HUES48 (cell line): ENCODE data around the gene NAA30.

Experiments used
- H3K27ac ChIP-seq: one replicate; pipeline ENCODE4 v1.7.0; 2013; ENCODE audit warnings: low read depth, low read length, inconsistent platforms
- H3K27me3 ChIP-seq: 2 replicates; pipeline ENCODE4 v1.6.1; 2013; ENCODE audit warnings: mild to moderate bottlenecking, low read length; ENCODE audit not compliant: control insufficient read depth, insufficient read depth
- H3K36me3 ChIP-seq: 2 replicates; pipeline ENCODE4 v1.6.1; 2013; ENCODE audit warnings: low read length; ENCODE audit not compliant: control insufficient read depth, insufficient read depth
- H3K4me1 ChIP-seq: 2 replicates; pipeline ENCODE4 v1.6.1; 2013; ENCODE audit warnings: mild to moderate bottlenecking, low read length; ENCODE audit not compliant: control insufficient read depth, insufficient read depth
- H3K4me3 ChIP-seq: 2 replicates; pipeline ENCODE4 v1.5.1; 2013; ENCODE audit warnings: mild to moderate bottlenecking, low read depth, low read length
- H3K9ac ChIP-seq: 2 replicates; pipeline ENCODE4 v1.6.1; 2013; ENCODE audit warnings: mild to moderate bottlenecking, low read depth, low read length, moderate library complexity
- H3K9me3 ChIP-seq: 2 replicates; pipeline ENCODE4 v1.6.1; 2013; ENCODE audit warnings: low read length; ENCODE audit not compliant: control insufficient read depth, insufficient read depth

Gene NAA30

DNA sequence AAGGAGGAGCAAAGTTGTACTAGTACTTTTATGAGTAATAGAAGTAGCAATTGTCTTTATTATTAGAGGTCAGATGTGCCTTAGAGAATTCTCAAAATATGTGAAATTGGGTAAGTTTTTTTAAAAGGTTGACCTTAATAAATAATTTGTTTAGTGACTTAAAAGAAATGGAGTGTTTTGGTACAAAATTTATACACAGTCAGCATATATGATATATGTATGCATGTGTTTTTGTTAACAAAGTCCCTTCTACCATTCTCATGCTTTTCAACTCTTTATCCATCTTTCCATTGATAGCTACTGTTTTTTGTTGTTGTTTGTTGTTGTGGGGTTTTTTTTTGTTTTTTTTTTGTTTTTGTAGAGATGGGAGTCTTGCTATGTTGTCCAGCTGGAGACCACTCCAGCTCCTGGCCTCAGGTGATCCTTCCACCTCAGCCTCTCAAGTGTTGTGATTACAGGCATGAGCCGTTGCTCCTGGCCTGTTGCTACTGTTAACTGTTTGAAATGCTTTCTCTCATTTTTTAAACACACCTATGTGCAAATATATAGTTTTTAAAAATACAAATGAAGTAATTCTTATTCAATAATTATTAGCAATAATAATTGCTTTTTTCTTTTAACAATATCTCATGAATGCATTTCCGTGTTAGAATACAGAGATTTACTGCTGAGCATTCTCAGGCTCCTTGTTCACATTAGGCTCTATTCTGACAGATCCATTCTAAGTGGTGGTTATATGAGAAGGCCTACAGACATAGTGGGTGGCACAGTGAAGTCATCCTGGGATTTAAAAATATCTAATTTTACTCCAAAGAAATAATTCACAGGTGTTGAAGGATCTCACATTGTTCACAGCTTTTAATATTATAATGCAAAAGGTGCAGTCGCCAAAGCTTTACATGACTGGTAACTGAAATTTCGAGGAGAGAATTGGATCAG, 10.4 kb downstream of the NAA30 start:
- no peak overlapping the region for H3K4me3 ChIP-seq
- H3K9ac ChIP-seq, result no peak overlapping the region
- H3K9me3 ChIP-seq, result no peaks in the 10 kb centered on the region
- H3K4me1 ChIP-seq, result no peaks in the 10 kb centered on the region
- no peaks in the 10 kb centered on the region for H3K27me3 ChIP-seq
- peaks cover 61% of the 10 kb centered on the region for H3K36me3 ChIP-seq
- H3K27ac ChIP-seq, result no peak overlapping the region

DNA sequence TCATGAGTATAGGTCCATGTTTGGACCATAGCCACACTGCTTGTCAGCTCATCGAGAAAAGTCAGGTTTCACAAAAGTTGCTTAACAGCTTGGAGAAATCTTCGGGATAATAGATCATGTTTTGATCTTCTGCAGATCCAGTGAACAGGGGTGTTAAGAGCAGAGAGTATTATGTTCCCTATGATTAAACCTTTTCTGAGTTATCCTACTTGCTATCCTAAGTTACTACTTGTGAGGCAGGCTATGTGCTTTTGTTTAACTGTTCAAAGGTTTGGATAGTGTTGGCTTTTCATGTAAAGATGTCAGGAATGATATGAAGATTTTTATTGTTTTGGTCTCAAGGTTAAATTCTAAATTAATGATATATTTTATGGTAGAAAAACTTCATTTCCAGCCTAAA, 11.1 kb downstream of the NAA30 start:
- Histone ChIP-seq H3K4me1 (no peaks in the 10 kb centered on the region), H3K9ac (no peak overlapping the region), H3K27me3 (no peaks in the 10 kb centered on the region), H3K4me3 (no peak overlapping the region), H3K9me3 (no peaks in the 10 kb centered on the region), H3K36me3 (peaks cover 66% of the 10 kb centered on the region), H3K27ac (no peak overlapping the region)

DNA sequence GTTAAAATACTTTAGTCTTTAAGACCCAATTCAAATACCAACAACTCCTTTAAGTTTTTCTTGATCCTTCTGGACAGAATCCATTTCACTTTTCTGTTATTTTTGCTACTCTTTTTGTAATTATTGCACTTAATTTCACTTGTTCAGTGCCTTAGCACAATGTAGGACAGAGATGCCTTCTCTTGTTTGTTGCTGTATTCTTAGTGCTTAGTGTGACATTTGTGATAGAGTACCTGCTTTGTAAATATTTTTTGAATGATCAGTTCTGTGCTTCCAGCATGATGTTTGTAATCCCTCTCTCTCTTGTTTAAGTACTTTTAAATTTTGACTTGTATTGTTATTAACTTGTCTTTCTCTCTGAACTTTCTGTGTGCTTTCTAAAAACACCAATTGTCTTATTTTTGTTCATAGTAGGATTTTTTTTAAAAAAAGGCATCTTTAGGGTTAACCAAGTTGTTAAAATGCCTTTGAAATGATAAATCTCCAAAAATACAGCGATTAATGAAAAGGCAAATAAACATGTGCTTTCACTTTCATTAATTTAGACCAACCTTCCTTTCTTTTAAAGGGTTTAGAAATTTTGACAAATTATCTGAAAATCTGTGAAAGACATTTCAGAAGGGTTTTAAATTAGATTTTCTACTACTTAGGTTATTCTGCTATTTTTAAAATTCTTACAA, 11.9 kb downstream of the NAA30 start:
- Histone ChIP-seq H3K4me3 (no peak overlapping the region), H3K36me3 (peaks cover 58% of the 10 kb centered on the region), H3K27ac (no peak overlapping the region), H3K9me3 (no peaks in the 10 kb centered on the region), H3K27me3 (no peaks in the 10 kb centered on the region), H3K9ac (no peak overlapping the region), H3K4me1 (no peaks in the 10 kb centered on the region)

DNA sequence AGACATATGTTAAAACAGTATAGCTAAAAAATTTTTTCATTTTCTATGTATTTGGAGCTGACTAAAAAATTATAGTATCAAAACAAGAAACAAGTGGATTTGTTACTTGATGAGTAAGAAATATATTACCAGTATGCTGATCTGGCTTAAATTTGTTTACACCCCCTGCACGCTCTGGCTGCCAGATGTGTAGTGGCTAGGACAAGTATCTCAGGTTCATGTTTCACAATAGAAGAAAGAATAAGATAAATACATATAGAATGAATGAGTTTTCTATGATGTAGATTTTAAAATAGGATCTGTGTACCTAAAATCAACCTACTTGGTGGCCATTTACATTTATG, 13.1 kb downstream of the NAA30 start:
- no peaks in the 10 kb centered on the region for H3K27me3 ChIP-seq
- H3K9me3 ChIP-seq, result no peaks in the 10 kb centered on the region
- peaks cover 51% of the 10 kb centered on the region for H3K36me3 ChIP-seq
- H3K4me3 ChIP-seq, result no peak overlapping the region
- no peak overlapping the region for H3K27ac ChIP-seq
- H3K4me1 ChIP-seq, result no peaks in the 10 kb centered on the region
- no peak overlapping the region for H3K9ac ChIP-seq

DNA sequence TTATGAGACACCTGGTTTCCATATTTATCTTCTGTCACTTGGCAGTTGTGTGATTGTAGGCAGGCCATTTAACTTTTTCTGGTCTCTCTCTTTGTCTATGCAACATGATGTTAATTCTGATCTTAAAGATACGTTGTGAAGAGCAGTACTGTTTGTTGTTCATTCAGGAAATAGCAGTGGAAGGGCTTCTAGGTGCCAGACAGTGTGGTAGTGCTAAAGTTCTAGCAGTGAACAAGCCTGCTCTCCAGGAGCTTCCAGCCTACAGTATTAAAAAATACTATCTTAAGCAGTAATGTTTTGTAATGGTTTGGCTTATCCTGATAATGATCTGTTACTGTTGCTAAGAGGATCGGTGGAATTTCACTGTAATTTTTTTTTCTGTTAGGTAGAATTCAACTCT, 15.2 kb downstream of the NAA30 start:
- no peak overlapping the region for H3K9ac ChIP-seq
- peaks cover 56% of the 10 kb centered on the region for H3K36me3 ChIP-seq
- no peak overlapping the region for H3K4me3 ChIP-seq
- no peaks in the 10 kb centered on the region for H3K9me3 ChIP-seq
- H3K27me3 ChIP-seq, result no peaks in the 10 kb centered on the region
- no peaks in the 10 kb centered on the region for H3K4me1 ChIP-seq
- H3K27ac ChIP-seq, result no peak overlapping the region

DNA sequence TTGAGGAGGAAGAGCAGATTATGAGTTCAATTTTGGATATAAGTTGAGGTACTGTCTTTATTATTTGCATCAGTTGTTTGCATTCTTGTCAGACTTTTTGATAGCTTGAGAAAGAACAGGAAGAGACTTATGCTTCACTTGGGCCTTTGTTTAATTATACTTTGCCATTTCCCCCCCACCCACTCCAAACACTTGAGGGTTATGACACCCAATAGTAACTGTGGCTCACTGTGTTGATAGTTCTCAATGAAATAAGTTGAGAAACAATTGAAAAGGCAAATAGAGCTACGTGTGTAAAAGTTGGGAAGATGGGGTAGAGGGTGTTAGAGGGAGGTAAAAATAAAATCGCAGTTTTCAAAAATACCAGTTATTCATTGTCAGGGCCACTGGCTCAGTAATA, 17.7 kb downstream of the NAA30 start:
- Histone ChIP-seq H3K27ac (no peak overlapping the region), H3K9ac (no peak overlapping the region), H3K4me1 (no peaks in the 10 kb centered on the region), H3K9me3 (no peaks in the 10 kb centered on the region), H3K27me3 (no peaks in the 10 kb centered on the region), H3K36me3 (peaks cover 48% of the 10 kb centered on the region), H3K4me3 (no peak overlapping the region)

DNA sequence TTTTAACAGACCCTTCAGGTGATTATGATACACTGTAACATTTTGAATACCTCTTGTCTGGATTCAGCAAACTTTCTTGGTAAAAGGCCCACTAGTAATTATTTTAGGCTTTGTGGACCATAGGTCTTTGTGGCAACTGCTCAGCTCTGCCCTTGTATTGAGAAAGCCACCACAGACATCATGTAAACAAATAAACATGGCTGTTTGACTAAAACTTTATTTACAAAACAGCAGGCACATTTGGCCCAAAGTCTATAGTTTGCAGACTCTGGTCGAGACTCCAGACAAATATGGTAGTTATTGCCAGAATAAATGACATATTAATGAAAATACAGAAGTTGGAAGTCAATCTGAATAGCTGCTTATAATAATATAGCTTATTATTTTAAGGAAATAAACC, 18.2 kb downstream of the NAA30 start:
- Histone ChIP-seq H3K27ac (no peak overlapping the region), H3K4me3 (no peak overlapping the region), H3K27me3 (no peaks in the 10 kb centered on the region), H3K36me3 (peaks cover 48% of the 10 kb centered on the region), H3K4me1 (no peaks in the 10 kb centered on the region), H3K9ac (no peak overlapping the region), H3K9me3 (no peaks in the 10 kb centered on the region)

DNA sequence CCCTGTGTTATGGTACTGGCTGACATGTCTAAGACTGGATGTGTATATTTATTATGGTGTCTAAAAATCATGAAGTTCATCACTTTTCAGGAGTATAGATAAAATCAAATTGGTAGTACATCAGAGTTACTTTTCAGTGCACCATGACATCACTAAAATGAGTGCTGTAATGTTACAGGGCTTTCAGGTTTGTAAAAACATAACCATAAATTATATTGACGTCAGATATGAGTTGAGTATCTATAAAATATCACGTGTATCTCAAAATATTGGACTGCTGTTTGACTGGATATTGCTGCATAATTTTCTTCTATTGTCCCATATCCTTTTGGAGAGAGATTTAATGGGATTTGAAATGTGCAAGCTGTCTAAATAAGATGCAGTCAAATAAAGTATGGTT, 22.0 kb downstream of the NAA30 start:
- H3K4me3 ChIP-seq, result no peak overlapping the region
- peaks cover 26% of the 10 kb centered on the region for H3K36me3 ChIP-seq
- H3K9me3 ChIP-seq, result no peaks in the 10 kb centered on the region
- no peak overlapping the region for H3K9ac ChIP-seq
- H3K4me1 ChIP-seq, result no peaks in the 10 kb centered on the region
- H3K27me3 ChIP-seq, result no peaks in the 10 kb centered on the region
- no peak overlapping the region for H3K27ac ChIP-seq

DNA sequence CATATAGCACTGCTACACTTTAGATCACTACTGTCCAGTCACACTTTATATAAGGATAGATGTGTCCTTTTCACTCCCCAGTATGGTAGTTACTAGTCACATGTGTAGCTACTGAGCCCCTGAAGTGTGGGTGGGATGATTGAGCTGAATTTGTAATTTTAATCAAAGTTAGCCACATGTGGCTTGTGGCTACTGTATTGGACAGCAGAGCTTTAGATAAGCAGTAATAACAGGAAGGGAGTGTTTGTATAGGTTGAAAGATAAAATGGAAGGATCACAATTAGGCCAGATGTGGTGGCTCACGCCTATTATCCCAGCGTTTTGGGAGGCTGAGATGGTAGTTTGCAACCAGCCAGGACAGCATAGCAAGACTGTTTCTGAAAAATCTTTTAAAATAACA, 23.5 kb downstream of the NAA30 start:
- no peaks in the 10 kb centered on the region for H3K4me1 ChIP-seq
- H3K27me3 ChIP-seq, result no peaks in the 10 kb centered on the region
- H3K9ac ChIP-seq, result no peak overlapping the region
- H3K27ac ChIP-seq, result no peak overlapping the region
- H3K36me3 ChIP-seq, result peaks cover 19% of the 10 kb centered on the region
- no peaks in the 10 kb centered on the region for H3K9me3 ChIP-seq
- H3K4me3 ChIP-seq, result no peak overlapping the region

DNA sequence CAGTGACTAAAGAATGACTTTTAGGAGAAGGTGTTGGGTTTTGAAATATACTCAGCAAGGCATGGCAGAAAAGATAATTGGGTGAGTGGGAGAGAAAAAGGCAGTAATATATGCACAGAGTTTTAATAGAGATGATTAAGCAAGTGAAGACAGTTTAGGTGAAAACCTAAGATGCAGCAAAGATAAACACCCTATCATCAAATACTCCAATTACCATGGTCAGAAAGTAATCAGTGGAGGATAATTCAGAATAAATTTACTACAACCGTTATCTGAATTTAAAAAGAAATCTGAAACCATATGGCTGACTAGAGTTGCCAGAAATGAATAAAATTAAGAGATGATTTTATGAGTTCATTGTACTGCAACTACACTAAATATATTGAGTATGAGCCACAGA, 26.8 kb downstream of the NAA30 start:
- Histone ChIP-seq H3K9me3 (no peaks in the 10 kb centered on the region), H3K27me3 (no peaks in the 10 kb centered on the region), H3K4me1 (no peaks in the 10 kb centered on the region), H3K27ac (no peak overlapping the region), H3K36me3 (no peaks in the 10 kb centered on the region), H3K9ac (no peak overlapping the region), H3K4me3 (no peak overlapping the region)

DNA sequence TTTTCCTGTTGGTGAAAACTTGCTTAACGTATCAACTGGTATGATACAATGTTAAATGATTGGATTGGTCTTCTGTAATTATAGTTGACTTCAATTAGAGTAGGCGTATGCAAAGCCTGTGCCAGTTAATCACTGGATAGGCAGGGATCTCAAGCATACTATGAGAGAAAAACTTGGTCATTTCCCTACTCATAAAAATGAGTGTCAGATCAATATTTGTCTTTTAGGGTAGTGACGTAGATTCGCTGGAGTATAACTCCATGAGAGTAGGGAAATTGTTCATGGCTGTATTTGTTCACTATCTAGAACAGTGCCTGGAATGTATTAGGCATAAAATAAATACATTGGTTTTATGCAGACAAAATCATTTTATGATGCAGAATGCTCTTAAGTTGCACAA, 28.6 kb downstream of the NAA30 start:
- H3K4me3 ChIP-seq, result no peak overlapping the region
- no peaks in the 10 kb centered on the region for H3K36me3 ChIP-seq
- H3K27ac ChIP-seq, result no peak overlapping the region
- H3K4me1 ChIP-seq, result no peaks in the 10 kb centered on the region
- H3K9me3 ChIP-seq, result no peaks in the 10 kb centered on the region
- no peaks in the 10 kb centered on the region for H3K27me3 ChIP-seq
- no peak overlapping the region for H3K9ac ChIP-seq
